HG03045 (cell line): Measurements from ENCODE around the gene WDR46.
A peak's percentile ranks its signal among the peaks of the same experiment; 100 is the strongest.
"Not testable (repeated sequence)": the region's sequence is repeated elsewhere in the genome, so short reads cannot be mapped to it uniquely, and the experiment has no call there.

Experiments
- ATAC-seq: cut with Tn5 transposase; IDR thresholded peaks from one replicate; pipeline ENCODE4 v1.9.1; 2021; ENCODE audit warnings: mild to moderate bottlenecking, moderate library complexity; ENCODE audit not compliant: unreplicated experiment

The WDR46 gene

DNA sequence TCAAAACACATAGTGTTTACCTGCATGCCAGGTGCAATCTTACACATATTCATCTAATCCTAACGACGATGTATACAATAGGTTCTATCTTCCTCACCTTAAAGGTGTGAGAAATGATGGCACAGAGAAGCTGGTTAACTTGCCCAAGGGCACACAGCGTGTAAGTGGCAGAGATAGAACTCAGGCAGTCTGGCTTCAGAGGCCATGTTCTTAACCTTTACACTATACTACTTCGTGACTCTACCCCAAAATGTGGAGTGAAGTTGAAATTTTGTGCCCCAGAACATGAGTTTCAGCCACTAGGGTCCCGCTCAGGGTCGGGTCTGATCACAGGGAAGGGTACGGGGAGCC is 17.9 kb downstream of the WDR46 start:
- peak; percentile 1 for ATAC-seq

DNA sequence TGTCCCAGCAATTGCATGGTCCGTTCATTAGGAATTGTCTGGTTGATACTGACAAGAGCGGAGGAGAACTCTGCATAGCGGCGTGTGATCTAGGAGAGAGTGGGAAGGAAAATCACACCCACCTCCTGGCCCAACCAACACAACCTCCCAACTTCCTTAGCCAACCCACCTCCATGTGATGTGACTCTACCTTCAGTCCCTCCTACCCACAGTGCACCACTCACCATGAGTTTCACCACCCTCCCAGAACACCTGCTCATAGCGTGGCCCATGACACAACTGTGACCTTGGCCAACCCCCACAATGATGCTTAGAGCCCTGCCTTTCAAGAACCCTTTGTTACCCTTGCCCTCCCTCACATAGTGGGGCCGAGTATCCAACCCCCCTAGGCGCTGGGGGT is 25.0 kb downstream of the WDR46 start:
- no peak for ATAC-seq

DNA sequence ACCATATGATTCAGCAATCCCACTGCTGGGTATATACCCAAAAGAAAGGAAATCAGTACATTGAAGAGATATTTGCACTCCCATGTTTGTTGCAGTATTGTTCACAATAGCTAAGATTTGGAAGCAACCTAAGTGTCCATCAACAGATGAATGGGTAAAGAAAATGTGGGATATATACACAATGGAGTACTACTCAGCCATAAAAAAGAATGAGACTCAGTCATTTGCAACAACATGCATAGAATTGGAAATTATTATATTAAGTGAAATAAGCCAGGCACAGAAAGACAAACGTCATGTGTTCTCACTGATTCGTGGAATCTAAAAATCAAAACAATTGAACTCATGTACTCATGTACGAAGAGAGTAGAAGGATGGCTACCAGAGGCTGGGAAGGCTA is 26.5 kb downstream of the WDR46 start:
- not testable (repeated sequence) for ATAC-seq

DNA sequence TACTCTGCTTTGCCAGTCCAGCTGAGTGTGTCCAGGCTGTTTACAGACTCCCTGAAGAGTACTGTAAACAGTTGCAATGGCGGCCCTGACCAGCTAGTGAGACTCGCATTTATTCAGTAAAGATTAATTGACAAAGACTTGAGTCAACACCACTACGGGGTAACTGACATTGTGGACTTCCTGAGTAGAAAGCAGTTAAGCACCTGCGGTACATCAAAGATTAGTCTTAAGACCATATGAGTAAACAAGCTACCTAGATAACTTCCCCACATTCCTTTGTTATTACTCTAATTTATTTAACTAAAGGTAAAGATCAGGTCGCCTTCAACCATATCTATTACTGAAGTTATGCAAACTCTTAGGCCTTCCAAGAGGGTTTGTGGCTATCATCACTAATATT is 30.0 kb downstream of the WDR46 start:
- ATAC-seq, result no peak

DNA sequence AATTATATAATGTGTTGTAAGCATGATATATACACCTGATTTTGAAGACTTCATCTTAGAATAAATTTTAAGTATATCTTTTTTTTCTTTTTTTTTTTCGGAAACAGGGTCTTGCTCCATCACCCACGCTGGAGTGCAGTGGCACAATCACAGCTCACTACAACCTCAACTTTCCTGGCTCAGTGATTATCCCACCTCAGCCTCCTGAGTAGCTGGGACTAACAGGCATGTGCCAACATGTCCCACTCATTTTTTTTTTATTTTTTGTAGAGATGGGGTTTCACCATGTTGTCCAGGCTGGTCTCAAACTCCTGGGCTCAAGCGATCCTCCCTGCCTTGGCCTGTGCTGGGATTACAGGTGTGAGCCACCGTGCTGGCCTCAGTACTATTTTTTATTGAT is 34.4 kb downstream of the WDR46 start:
- ATAC-seq, result no peak

DNA sequence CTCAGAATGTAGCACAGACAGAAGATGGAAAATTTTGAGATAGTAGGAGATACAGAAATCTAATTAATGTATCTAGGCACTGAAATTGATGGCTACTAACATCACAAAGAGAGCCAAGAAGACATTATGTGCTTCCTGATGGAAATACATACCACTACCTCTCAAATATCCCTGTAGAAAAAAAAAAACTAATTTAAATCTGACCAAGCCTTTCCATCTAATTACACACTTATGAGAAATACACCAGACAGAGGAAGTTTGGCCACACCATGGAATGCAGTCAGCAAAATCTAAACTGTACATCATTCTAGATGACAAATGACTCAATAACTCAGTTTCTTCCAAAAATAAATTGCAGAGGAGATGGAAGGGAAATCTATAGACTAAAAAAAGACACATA is 36.3 kb downstream of the WDR46 start:
- ATAC-seq, result no peak

DNA sequence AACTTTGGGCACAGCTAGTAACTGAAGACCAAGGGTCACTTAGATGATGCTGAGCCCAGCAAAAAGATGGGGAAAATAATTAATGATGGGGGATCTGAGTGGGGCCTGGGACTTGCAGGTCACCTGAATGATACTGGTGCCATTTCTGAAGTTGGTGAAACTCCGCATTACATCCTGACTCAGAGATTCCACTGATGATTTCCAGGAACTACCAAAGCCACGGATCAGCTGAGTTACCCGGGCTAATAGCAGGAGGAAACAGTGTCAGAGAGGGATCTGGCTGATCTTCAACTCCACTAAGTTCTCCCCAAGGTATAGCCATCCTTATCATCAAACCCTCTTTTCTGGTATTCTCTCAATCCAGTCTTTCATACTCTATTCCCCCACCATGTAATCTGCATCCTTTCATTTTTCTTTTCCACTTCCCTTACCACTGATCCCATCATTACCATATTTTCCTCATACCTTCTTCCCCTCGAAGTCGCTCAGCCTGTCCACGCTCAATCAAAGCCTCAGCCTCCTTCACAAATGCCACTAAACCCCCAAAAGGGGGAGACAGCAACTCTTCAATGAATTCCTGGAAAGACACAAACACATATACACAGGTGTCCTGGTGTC is 37.5 kb downstream of the WDR46 start:
- ATAC-seq, result no peak

DNA sequence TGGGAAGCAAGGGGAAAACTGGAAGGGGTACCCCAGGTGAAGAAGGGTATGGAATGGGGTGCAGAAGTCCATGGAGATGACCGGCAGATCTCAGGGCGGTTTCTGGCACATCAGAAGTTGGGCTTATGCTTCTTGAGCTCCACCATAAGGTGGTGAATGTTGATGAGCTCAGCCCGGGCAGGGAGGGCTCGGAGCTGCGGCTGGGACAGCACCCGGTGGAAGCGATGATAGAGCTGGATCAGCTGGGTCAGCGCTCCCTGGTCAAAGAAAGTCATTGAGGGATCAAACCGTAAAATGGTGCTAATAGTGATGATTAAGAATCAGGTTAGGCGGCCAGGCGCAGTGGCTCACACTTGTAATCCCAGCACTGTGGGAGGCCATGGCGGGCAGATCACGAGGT is 38.3 kb downstream of the WDR46 start:
- no peak for ATAC-seq

DNA sequence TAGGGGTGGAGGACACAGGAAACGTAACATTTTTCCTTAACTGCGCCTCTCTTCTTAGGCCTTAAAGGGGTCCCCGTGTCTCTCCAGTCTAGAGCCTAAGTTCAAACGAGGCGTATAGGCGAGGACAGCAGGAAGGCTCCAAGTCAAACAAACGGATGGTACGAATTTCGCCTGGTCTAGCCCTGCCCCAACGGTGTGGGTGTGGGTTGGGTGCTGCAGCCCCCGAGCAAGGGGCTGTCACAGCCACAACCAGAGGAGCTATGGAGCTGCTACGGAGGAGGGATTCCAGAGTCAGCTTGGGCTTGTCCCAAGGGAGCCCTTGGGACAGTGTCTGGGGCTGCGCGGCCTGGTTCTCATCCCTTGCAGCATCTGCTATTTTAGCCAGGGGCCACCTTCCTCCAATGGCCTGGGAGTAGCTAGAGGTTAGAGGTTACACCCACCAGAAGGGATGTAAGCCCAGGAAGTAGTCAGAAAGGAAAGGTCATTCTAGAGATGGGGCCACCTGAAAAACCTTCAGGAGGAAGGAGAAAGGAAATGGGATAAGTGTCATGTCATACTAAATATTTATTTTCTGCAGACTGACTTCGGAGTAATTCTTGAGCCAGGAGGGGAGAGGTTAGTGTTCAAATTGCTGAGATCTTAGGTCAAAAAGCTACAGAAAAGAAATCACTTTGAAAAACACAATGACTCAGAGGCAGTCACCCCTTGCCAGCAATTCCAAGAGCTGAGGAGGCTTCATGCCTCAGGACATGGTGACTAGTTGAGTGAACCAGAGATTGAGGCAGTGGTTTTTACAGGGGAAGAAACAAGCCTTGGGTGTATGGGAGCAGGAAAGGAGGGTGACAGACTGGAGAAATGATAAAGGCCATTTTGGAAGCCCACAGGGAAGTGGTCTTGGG is 39.1 kb downstream of the WDR46 start:
- no peak for ATAC-seq

DNA sequence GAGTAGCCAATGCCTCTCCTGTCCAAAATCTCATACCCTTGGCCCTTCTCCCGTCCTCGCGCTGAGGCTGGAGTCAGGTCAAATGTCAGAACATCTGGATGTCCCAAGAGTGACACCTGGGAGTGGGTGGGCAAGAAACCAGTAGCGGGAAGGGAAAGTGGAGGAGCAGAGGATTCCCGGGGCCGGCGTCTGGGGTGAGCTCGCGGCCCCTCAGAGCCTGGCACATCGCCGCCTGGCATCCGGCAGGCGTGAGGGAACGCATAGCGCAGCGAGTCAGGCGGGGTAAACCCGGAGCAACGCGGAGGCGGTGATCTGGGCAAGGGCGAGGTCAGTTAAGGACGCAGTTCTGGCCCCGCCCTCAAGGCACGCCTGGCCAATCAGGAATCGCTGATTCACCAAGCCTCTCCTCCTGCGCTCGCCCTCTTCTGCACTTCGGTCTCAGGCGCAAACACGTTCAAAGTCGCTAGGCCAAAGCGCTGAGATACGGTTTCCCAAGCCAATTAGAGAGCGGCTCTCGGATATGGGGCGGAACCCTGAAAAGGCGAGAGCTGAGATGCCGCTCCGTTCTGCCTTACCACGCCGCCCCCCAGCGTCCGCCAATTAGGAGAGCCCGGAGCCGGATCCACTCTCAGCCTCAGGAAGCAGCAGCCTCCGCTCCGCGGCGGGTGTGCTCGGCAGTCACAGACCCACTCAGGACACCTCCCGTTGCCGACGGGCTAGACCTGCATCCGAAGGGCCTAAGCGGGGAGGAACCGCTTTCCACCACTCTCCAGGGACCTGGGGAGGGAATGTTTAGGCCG is 39.9 kb downstream of the WDR46 start:
- peak; percentile 90 for ATAC-seq

DNA sequence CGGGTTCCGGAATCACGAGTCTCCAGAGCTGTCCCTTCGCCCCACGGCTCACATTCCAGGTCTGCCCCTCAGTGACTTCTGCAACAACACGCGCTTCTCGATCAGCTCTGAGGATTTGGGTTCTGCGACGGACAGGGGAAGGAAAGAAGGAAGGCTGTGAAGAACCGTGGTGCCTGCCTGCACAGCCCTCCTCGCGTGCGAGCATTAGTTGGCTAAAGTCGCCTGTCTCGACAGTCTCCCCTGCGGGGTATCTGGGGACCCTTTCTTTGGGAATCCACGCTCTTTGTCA is 40.5 kb downstream of the WDR46 start:
- peak; percentile 14 for ATAC-seq

DNA sequence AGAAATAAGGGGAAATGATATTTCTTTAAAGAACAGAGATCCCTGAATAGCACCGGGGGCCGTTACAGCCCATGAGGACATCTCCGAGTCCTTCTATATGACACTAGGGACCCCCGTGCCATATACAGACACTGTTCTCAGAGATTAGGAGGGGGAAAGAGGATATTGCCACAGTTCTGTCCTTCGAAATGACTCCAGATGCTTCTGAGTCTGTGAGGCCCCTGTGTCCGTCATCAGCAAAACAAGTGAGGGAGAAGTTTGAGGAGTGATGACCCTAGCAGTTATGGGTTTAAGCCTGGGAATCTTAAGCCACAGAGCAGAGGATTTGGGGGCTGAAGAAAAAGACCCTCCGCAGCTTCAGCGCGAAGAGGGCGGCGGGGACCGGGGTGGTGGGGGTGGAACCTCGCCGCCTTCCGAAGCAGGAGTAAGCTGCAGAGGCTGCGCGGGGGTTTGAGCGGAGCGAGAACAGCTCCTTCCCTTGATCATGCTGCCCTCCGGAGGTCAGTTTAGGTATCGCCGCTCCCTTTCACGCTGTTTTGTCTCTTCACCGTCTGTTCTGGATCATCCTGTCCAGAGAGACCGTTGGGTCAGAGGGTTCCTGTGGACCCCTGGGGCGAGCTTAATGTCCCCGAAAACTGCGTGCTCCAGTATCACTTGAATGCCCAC is 40.9 kb downstream of the WDR46 start:
- peak; percentile 39 for ATAC-seq

DNA sequence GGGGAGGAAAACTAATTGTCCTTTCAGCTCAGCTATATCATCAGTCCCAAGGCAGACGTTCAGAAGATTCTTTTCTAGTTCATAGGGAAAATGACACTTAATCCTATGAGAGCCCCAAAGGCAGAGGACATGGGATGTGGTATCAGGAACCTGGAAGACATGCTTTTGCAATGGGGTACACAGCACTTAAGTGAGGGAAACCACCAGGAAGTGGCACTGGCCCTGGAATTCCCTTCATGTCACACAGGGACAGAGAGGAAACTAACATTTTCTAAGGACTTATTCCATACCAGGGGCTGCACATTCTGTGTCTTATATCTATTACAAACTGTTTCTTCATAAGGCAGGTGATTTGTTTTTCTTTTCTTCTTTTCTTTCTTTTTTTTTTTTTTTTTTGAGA is 45.6 kb downstream of the WDR46 start:
- no peak for ATAC-seq

DNA sequence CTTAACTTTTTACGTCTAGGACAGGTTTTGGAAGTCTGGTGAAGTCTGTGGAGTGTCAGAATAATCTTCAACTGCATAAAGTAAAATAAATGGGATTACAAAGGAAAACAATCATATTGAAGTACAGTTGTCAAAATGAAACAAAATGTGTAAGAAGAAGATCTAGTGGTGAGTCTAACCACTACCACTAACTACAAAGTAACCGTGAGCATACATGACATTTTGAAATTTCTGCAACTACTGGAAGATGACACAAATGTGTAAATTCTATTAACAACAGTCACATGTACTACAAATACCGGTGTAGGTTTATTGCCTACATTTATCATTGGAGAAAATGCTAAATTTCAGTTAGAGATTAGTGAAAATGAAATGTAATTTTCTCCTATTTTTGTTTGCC is 47.1 kb downstream of the WDR46 start:
- no peak for ATAC-seq

DNA sequence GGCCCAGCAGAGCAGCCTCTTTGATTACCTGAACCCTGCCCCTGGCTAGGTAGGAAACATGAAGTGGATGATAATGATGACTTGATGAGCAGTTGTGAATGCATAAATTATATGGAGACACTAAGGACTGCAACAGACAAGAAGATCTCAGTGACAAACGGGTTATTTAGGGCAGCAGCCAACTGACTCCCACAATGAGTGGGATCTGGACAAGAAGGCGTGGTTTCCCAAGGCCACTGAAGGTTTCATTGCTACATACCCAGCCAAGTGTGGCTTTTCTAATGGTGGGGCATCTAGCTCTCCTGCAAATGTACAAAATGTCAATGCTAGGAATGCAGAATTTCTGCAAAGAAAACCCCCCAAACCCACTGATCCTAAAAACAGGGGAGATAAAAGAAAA is 51.3 kb downstream of the WDR46 start:
- ATAC-seq, result no peak

DNA sequence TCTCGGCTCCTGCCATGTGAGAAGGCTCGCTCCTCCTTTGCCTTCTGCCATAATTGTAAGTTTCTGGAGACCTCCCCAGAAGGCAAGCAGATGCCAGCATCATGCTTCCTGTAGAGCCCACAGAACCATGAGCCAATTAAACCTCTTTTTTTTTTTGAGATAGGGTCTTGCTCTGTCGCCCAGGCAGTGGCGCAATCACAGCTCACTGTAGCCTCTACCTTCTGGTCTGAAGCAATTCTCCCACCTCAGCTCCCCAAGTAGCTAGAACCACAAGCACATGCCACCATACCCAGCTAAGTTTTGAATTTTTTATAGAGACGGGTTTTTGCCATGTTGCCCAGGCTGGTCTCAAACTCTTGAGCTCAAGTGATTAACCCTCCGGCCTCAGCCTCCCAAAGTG is 52.2 kb downstream of the WDR46 start:
- ATAC-seq, result no peak

DNA sequence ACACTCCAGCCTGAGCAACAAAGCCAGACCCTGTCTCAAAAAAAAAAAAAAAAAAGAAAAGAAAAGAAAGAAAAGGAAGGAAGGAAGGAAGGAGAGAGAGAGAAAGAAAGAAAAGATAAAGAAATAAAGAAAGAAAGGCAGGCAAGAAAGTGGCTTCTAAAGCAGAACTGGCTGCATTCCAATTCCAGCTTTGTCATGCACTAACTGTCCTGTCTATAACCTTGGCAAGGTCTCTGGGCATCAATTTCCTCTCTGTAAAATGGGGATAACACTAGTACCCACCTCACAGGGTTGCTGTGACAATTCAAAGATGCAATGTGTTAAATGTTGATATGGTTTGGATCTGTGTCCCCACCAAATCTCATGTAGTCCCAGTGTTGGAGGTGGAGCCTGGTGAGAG is 52.7 kb downstream of the WDR46 start:
- ATAC-seq, result no peak

DNA sequence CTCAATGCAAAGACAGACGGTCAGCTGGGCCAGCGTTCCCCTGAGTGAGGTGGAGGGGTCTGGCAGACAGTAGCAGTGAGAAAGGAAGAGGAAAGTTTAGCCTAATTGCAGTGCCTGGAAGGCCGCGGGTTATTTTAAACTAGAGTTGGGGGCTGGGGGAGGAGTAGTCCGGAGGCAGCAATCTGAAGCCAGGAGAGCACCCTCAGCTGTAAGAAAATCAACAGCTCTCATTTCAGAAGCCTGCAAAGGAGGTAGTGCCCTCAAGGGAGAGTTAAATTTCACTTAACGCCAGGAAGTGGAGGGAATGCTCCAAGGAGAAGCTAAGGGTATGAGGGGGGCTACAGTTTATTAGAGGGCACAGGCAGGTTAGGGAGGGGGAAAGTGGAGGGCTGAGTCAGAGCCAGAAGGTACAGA is 53.8 kb downstream of the WDR46 start:
- ATAC-seq, result no peak
